ENCODE measurements around the gene HNRNPF. TPM values are rescaled to one million over a fixed set of nuclear protein-coding genes. Genes with fewer than 3 reads are reported as not detected.

HNRNPF gene
- total RNA-seq, 1 experiment from 2014 or later = 333 TPM

GRCh38 chr10:43371418-43371817 lies 37.6 kb downstream of the HNRNPF start, which contains the start of gene FXYD4:
Gene FXYD4 (plus strand): TSS chr10:43371636. CDS start chr10:43373747, 2,111 bp downstream.
- H3K79me2 ChIP-seq (ENCODE audit: insufficient read depth, low read length) = no peaks in the 10 kb centered on the region
- TF ChIP-seq ZFX (IDR thresholded peaks at IDR 0.05) (no peak), MAX (IDR thresholded peaks at IDR 0.05) (peak; percentile 27; the same call in 1 of the 2 replicates), FOSL1 (IDR thresholded peaks at IDR 0.05; ENCODE audit: low read depth) (no peak), TCF7L2 (IDR thresholded peaks at IDR 0.05; ENCODE audit: borderline replicate concordance, extremely low read depth, insufficient read depth, insufficient read length) (peak; percentile 31), RAD21 (IDR thresholded peaks at IDR 0.05; ENCODE audit: low read depth) (no peak), ZNF274 (IDR thresholded peaks at IDR 0.05; ENCODE audit: low read depth, low read length) (no peak), EZH2 (IDR thresholded peaks at IDR 0.05) (no peak), YY1 (IDR thresholded peaks at IDR 0.05; ENCODE audit: extremely low read depth, insufficient replicate concordance, low read depth, low read length) (no peak), CEBPB (IDR thresholded peaks at IDR 0.05; ENCODE audit: low read depth) (no peak), SIN3A (IDR thresholded peaks at IDR 0.05; ENCODE audit: low read depth) (no peak), ATF3 (IDR thresholded peaks at IDR 0.05) (no peak)
- intact Hi-C loops (cut with micrococcal nuclease) = no loop called here
- H3K4me1 ChIP-seq (ENCODE audit: control insufficient read depth in 1 of 2, insufficient read depth in 2 of 2, low read length in 2 of 2) = peaks cover 0 to 4% of the 10 kb centered on the region in 2 experiments; a peak in 1 of 4 replicates
- no peaks in the 10 kb centered on the region for H3K27me3 ChIP-seq (ENCODE audit: insufficient read depth, low read length)
- no peaks in the 10 kb centered on the region for H3K9me2 ChIP-seq (ENCODE audit: insufficient read depth)
- H3K36me3 ChIP-seq (ENCODE audit: control insufficient read depth in 1 of 2, insufficient read depth in 2 of 2, low read length in 2 of 2) = no peaks in the 10 kb centered on the region
- ATAC-seq = peak; percentile 53; the same call in 1 of the 2 replicates
- POLR2A ChIA-PET = no interaction called here
- no peaks in the 10 kb centered on the region for H3K9me3 ChIP-seq (ENCODE audit: control insufficient read depth in 1 of 2, insufficient read depth in 1 of 2, low read depth in 1 of 2, low read length in 2 of 2)
- H3K27ac ChIP-seq (ENCODE audit: low read depth, low read length) = no peak within 1 kb of the TSS
- H3K4me2 ChIP-seq (ENCODE audit: low read length) = no peak within 1 kb of the TSS
- no peak within 1 kb of the TSS for H3K4me3 ChIP-seq (replicated peaks in 1 of 2; ENCODE audit: low read depth in 1 of 2, low read length in 2 of 2)
- CTCF ChIA-PET = no interaction called here
- no peak for DNase-seq (ENCODE audit: low read depth, low spot score)
- BruUV-seq (replicated peaks) = no TSS peak
- RAD21 ChIA-PET (ENCODE audit: low non-redundant PET in 1 of 2, low total read pairs in 2 of 2, uncharacterized antibody in 2 of 2, unreplicated experiment in 2 of 2) = no interaction called here
- no peaks in the 10 kb centered on the region for H4K20me1 ChIP-seq (ENCODE audit: insufficient read depth)
- no peak within 1 kb of the TSS for H3K9ac ChIP-seq (ENCODE audit: low read length)
- no peak within 1 kb of the TSS for H2AFZ ChIP-seq (ENCODE audit: low read depth, low read length, poor library complexity, severe bottlenecking)
